Spleen (tissue), 7 donors: Measurements from ENCODE around the gene SPAG5.

Source experiments
- POLR2A ChIP-seq, 3 donors: fragments of 450-650 bp; IDR thresholded peaks; one replicate each; pipeline ENCODE4 v1.5.1; 2017; ENCODE audit warnings: antibody characterized with exemption in 3 of 3, mild to moderate bottlenecking in 1 of 3
- TF ChIP-seq, protein P1 (sequence below), 11 experiments: fragments of 200-600 bp in 7 of 11; fragments of 450-650 bp in 4 of 11; sonication (generic) in 4 of 11; IDR thresholded peaks in 8 of 11; conservative IDR thresholded peaks in 3 of 11; 1 replicate in 7 of 11; 2 replicates in 4 of 11; pipeline versions ENCODE4 v1.4.0 to v1.8.0; 2016 to 2021; ENCODE audit warnings: antibody characterized with exemption in 11 of 11, inconsistent platforms in 4 of 11, mild to moderate bottlenecking in 1 of 11
- donor health status: DM: no; HTN: no; CAD: no; lungs with moderate emphysema.
- donor health status: DM: no; HTN: no; CAD: no.
- donor health status: DM: no; HTN: no; CAD: no.

- no peak for TF ChIP-seq POLR2A (IDR thresholded peaks at IDR 0.05)
- TF ChIP-seq, protein P1, sequence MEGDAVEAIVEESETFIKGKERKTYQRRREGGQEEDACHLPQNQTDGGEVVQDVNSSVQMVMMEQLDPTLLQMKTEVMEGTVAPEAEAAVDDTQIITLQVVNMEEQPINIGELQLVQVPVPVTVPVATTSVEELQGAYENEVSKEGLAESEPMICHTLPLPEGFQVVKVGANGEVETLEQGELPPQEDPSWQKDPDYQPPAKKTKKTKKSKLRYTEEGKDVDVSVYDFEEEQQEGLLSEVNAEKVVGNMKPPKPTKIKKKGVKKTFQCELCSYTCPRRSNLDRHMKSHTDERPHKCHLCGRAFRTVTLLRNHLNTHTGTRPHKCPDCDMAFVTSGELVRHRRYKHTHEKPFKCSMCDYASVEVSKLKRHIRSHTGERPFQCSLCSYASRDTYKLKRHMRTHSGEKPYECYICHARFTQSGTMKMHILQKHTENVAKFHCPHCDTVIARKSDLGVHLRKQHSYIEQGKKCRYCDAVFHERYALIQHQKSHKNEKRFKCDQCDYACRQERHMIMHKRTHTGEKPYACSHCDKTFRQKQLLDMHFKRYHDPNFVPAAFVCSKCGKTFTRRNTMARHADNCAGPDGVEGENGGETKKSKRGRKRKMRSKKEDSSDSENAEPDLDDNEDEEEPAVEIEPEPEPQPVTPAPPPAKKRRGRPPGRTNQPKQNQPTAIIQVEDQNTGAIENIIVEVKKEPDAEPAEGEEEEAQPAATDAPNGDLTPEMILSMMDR (IDR thresholded peaks at IDR 0.05 in 8 of 11, conservative IDR thresholded peaks at IDR 0.05 in 3 of 11), result no peak
Observed at GRCh38 chr17:28529013-28529400, 69.8 kb downstream of the SPAG5 start.
